Immature natural killer cell (primary cell): ENCODE data around the gene HOXD12. TPM values are rescaled to one million over a fixed set of nuclear protein-coding genes. Genes with fewer than 3 reads are reported as not detected.

Experiments
- DNase-seq, 3 donors: peaks; one replicate each; pipeline ENCODE4 v3.0.0; 2022; ENCODE audit warnings: mixed read lengths in 1 of 3
- H3K27ac Mint-ChIP-seq, 6 donors: one replicate each; pipeline ENCODE4 v1.8.0; 2020; ENCODE audit warnings: mixed read lengths in 6 of 6, mild to moderate bottlenecking in 5 of 6, inconsistent platforms in 4 of 6, moderate library complexity in 3 of 6
- H3K27me3 Mint-ChIP-seq, 3 donors: one replicate each; pipeline ENCODE4 v1.8.0; 2020 to 2021; ENCODE audit warnings: low read depth in 3 of 3, mild to moderate bottlenecking in 3 of 3, mixed read lengths in 3 of 3, moderate library complexity in 3 of 3, inconsistent platforms in 1 of 3
- H3K36me3 Mint-ChIP-seq, 3 donors: one replicate each; pipeline ENCODE4 v1.8.0; 2020; ENCODE audit warnings: mixed read lengths in 3 of 3, inconsistent platforms in 2 of 3, mild to moderate bottlenecking in 2 of 3
- H3K4me1 Mint-ChIP-seq, 2 donors: one replicate each; pipeline ENCODE4 v1.8.0; 2020; ENCODE audit warnings: inconsistent platforms in 2 of 2, mild to moderate bottlenecking in 2 of 2, mixed read lengths in 2 of 2, moderate library complexity in 1 of 2
- H3K4me3 Mint-ChIP-seq, 5 donors: one replicate each; pipeline ENCODE4 v1.8.0; 2020; ENCODE audit warnings: mild to moderate bottlenecking in 5 of 5, mixed read lengths in 5 of 5, inconsistent platforms in 3 of 5, moderate library complexity in 3 of 5
- H3K9me3 Mint-ChIP-seq, 6 donors: one replicate each; pipeline ENCODE4 v1.8.0; 2020; ENCODE audit warnings: mild to moderate bottlenecking in 6 of 6, mixed read lengths in 6 of 6, inconsistent platforms in 4 of 6, moderate library complexity in 3 of 6
- polyA plus RNA-seq, 3 donors: library from polyadenylated mRNA; unstranded; fragments of 300-500 nt; fragmentation: Illumina TruSeq; gene quantifications; one replicate each; pipeline ENCODE4 v1.2.3, GENCODE V29; 2021

Gene HOXD12
- polyA plus RNA-seq, 3 donors from 2014 or later = not detected

DNA sequence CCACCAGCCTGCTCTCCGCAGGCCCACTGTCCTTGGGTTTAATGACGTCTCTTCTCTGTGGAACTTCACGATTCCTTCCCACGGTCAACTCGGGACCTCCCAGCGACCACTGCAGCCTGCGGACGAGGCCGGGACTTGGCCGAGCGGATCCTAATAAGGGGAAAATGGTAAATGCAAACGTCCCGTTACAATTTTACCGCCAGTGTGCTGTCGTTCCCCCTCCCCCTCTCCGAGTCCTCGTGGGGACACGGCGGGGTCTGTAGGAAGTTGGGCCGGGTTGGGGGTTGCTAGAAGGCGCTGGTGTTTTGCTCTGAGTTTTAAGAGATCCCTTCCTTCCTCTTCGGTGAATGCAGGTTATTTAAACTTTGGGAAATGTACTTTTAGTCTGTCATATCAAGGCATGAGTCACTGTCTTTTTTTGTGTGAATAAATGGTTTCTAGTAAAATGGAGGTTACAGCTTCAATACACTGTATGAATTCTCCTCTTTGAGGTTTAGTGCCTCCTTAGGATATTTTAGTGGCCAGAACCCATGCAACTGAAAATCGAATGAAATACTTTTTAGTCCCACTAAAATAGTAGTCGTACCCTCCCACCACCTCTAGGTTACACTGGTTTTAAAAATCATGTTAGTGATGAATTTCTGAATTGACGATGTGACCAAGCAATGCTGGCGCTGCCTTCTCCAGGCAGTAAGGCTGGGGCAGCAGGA, 9.8 kb downstream of the HOXD12 start:
- peaks cover 0 to 17% (median under 1%) of the 10 kb centered on the region in 6 donors for H3K9me3 Mint-ChIP-seq
- peaks cover 0 to 10% (median 0%) of the 10 kb centered on the region in 3 donors for H3K36me3 Mint-ChIP-seq
- peaks cover 13 to 19% of the 10 kb centered on the region in 2 donors for H3K4me1 Mint-ChIP-seq
- H3K27ac Mint-ChIP-seq = peak overlapping the region in 1 of 6 donors; percentile 47
- H3K4me3 Mint-ChIP-seq = peak overlapping the region in 2 of 5 donors; percentile 34 to 50
- DNase-seq = no peak
- H3K27me3 Mint-ChIP-seq = peaks cover 56 to 84% (median 76%) of the 10 kb centered on the region in 3 donors

DNA sequence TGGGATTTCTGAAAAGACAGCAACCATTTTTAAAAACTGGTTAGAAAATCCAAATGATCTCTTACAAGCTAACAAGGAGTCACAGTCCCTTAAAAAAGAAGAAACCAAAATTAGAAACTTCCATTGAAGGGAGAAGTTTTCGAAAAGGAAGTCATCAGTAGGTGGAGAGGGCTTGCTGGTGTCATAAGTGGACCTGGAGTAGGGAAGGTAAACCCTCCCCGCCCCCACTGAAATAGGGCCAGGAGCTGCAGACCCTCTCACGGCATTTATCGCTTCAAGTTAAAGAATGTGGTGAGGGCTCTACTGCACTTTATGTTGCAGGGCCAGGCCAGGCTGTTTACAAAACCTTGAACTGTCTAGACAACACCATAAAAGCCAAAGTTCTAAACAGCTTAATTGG, 10.4 kb downstream of the HOXD12 start:
- Mint-ChIP-seq H3K9me3 (peaks cover 0 to 17% (median under 1%) of the 10 kb centered on the region in 6 donors), H3K27ac (peak overlapping the region in 1 of 6 donors; percentile 47), H3K27me3 (peaks cover 52 to 81% (median 81%) of the 10 kb centered on the region in 3 donors), H3K4me3 (no peak overlapping the region), H3K4me1 (peaks cover 13 to 19% of the 10 kb centered on the region in 2 donors), H3K36me3 (peaks cover 0 to 10% (median 0%) of the 10 kb centered on the region in 3 donors)
- no peak for DNase-seq

- no peak for DNase-seq
- peaks cover 0 to 10% (median 0%) of the 10 kb centered on the region in 3 donors for H3K36me3 Mint-ChIP-seq
- H3K27ac Mint-ChIP-seq = peak overlapping the region in 1 of 6 donors; percentile 58
- peaks cover 47 to 80% (median 79%) of the 10 kb centered on the region in 3 donors for H3K27me3 Mint-ChIP-seq
- H3K4me1 Mint-ChIP-seq = peaks cover 13 to 19% of the 10 kb centered on the region in 2 donors
- peaks cover 0 to 21% (median under 1%) of the 10 kb centered on the region in 6 donors for H3K9me3 Mint-ChIP-seq
- H3K4me3 Mint-ChIP-seq = no peak overlapping the region
These were observed 11.1 kb downstream of the HOXD12 start for GRCh38 chr2:176110415-176111308.

DNA sequence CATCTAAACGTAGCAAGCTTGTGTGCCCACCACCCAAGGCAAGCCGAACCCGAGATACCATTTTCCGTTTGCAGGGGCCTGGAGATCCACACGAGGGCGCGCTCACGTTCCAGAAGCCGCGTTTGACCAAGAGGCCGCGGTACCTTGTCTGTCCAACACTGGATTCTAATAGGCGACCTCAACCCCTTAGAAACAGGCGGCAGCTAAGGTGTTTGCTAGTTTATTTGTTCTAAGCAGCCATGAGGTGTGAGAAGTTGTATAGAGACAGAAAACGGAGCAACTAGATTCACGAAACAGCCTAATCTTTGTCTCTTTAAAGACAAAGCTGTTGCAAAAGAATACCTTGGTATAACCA, 11.7 kb downstream of the HOXD12 start:
- H3K36me3 Mint-ChIP-seq = peaks cover 0 to 6% (median 0%) of the 10 kb centered on the region in 3 donors
- H3K27ac Mint-ChIP-seq = peak overlapping the region in 1 of 6 donors; percentile 58
- no peak overlapping the region for H3K4me3 Mint-ChIP-seq
- peaks cover 46 to 79% (median 75%) of the 10 kb centered on the region in 3 donors for H3K27me3 Mint-ChIP-seq
- peaks cover 0 to 16% (median under 1%) of the 10 kb centered on the region in 6 donors for H3K9me3 Mint-ChIP-seq
- no peak for DNase-seq
- H3K4me1 Mint-ChIP-seq = peaks cover 9 to 13% of the 10 kb centered on the region in 2 donors

- Mint-ChIP-seq H3K4me3 (no peak overlapping the region), H3K4me1 (peaks cover 7 to 11% of the 10 kb centered on the region in 2 donors), H3K9me3 (peaks cover 0 to 17% (median 2%) of the 10 kb centered on the region in 6 donors), H3K27me3 (peaks cover 46 to 82% (median 75%) of the 10 kb centered on the region in 3 donors), H3K27ac (no peak overlapping the region), H3K36me3 (peaks cover 0 to 4% (median 2%) of the 10 kb centered on the region in 3 donors)
- DNase-seq = no peak
These were observed 12.3 kb downstream of the HOXD12 start for GRCh38 chr2:176111846-176112374.

DNA sequence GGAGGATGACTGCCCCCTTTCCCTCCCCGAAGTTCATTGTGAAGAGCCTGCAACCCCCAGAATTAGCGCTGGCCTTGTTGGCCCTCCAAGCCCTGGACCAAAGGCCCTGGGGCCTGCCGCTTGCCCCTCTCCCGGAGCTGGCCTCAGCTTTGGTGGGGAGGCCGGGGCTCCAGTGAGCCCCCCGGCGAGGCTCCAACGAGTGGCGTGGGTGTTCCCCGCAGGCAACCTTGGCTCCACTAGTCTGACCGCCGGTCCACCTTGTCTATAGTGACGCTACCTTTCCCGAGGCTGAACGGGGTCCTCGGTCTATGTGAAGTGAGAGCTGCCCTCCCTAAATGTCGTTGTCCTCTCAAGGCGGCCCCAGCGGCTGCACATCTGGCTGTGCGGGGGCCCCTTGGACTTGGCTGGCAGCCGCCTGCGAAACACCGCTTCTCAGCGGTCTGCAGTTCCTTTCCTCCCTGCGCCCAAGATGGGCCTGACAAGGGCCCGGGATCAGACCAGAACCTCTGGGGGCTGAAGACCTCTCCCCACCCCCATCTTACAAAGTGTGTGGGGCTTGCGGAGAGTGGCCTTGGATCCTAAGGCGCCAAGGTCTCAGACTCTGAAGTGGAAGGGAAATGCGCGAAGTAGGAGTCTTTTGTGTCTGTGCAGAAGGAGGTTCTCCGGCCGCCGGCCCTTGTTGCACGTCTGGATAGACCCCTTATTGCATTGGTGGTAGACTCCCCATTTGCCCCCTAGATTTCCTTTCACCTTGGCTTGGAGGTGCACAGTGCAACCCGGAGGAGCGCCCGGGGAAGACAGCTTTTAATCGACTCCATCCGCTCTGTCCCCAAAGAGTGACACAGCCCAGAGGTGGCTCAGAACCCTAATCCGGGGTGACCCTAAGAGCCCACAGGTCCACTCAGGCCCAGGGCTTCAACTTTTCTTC, 13.0 kb downstream of the HOXD12 start:
- H3K4me3 Mint-ChIP-seq = no peak overlapping the region
- peak overlapping the region in 1 of 6 donors; percentile 17 for H3K27ac Mint-ChIP-seq

DNA sequence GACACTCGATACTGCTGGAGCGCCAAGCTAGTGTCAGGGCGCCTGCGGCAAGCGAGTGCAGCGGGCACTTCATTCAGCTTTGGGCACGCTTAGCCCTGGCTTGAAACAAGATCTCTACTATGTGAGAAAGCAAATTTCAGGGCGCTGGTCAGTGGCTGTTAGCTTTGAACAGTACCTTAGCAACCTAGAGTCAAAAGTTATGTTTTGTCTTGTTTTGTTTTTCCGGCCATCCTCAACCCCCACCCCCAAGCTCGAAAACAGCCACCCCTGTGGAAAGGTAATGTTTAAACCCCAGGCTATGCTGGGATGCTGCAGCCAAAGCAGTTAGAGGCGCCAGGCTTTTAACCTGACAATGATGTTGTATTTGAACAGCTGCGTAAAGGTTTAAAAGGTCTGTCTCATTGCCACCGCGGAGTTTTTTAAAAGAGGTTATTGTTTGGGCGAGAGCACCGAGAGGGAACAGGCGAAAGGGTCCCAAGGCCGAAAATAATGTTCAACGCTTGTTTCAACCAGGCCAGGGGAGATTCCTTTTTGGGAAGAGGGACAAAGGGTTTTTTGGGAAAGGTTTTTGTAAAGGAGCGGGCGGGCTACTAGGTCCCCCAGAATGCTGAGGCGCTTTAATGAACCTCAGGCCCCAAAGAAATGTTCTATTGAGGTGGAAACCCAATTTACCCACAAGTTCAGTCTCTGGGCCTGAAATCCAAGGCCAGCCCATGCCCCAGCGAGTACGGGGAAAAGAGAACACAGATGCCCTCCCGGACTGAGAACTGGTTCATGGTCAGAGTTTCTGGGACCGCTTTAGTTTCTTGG, 14.7 kb downstream of the HOXD12 start:
- Mint-ChIP-seq H3K27ac (no peak overlapping the region), H3K9me3 (peaks cover 0 to 29% (median 5%) of the 10 kb centered on the region in 6 donors), H3K4me1 (peaks cover 5 to 9% of the 10 kb centered on the region in 2 donors), H3K36me3 (peaks cover 0 to 11% (median 6%) of the 10 kb centered on the region in 3 donors), H3K27me3 (peaks cover 49 to 86% (median 75%) of the 10 kb centered on the region in 3 donors), H3K4me3 (no peak overlapping the region)
- DNase-seq = no peak

More for the DNA sequence above, 13.0 kb downstream of the HOXD12 start:
- peaks cover 0 to 4% (median 4%) of the 10 kb centered on the region in 3 donors for H3K36me3 Mint-ChIP-seq
- peaks cover 0 to 20% (median 2%) of the 10 kb centered on the region in 6 donors for H3K9me3 Mint-ChIP-seq
- peaks cover 5 to 11% of the 10 kb centered on the region in 2 donors for H3K4me1 Mint-ChIP-seq
- H3K27me3 Mint-ChIP-seq = peaks cover 47 to 82% (median 73%) of the 10 kb centered on the region in 3 donors
- DNase-seq = no peak

DNA sequence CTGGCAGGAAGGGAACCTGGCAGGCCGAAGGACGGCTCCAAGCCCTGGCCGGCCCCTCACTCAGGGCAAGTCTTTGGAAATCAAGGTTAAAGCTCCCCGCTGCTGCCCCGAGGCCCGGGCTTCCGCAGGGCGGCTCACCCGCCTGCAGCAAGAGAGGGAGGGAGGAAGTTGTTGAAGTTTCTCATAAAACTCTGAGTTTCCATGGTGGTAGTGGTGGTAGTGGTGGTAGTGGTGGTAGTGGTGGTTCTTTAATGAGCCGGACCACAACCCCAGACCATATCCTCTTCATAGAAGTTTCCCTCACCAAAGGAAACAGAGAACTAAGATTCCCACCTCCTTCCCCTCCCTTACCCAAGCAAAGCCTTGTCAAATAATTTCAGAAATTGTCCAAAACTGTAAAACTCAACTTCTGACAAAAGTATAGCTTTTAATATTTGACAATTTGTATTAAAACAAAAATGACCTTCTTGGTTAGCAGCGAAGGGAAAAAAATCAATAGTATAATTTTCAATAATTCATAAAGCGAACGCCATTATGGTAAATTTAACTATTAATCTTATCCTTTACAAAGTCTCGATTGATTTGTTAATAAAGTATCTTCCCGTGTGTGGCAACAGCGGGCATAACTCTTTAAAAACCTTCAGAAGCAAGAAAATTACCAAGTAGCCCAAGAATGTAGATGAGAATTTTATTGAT, 15.5 kb downstream of the HOXD12 start:
- Mint-ChIP-seq H3K27me3 (peaks cover 45 to 83% (median 72%) of the 10 kb centered on the region in 3 donors), H3K4me3 (no peak overlapping the region), H3K27ac (no peak overlapping the region), H3K9me3 (peaks cover 3 to 27% (median 5%) of the 10 kb centered on the region in 6 donors), H3K36me3 (peaks cover 0 to 9% (median 6%) of the 10 kb centered on the region in 3 donors), H3K4me1 (peaks cover 4 to 6% of the 10 kb centered on the region in 2 donors)
- no peak for DNase-seq

DNA sequence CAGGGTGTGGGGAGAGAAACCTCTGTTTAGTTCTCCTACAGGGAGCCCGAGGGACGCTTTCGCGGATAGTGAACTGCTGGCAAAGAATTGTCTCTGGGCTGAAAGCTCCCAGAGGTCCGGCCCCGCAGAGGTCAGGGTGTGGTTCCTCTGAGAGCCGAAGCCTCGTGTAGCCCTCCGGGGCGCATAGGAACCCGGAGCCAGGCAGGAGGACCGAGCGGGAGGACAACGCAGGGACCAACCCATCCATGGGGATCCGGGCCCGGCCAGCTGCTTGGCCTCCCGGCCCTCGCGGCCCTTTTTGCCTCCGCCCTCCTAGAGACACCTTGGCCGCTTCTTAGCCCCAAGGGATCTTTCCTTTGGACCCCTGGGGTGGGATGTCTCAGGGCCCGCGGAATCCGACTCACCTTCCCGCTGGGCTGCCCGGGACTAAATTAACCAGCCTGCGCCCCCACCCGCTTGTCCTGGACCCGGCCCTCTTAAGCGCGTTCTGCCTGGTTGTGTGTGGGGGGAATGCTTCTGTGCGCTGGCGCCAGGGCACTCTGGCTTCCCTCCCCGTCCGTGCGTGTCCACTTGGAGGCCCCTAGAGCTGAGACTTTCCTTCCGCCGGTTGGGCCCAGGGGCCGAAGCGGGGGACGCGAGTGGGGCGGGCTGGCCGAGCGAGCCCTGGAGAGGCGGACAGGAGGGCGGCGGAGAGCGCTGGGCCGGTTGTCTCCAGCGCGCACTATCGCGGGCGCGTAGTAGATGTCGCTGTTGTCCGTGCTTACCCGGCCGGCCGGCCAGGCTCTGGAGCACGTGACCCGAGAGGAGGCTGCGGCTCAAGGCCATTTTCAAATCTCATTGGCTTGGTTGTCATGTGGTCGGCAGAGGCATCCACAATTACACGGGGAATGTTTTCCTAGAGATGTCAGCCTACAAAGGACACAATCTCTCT, 16.6 kb downstream of the HOXD12 start, which contains the start of gene HOXD10:
HOXD10 (plus strand) TSS at position 896 of the 931 bp plus-strand sequence. CDS start 56 bp downstream, outside the sequence.
- peaks cover 4 to 6% of the 10 kb centered on the region in 2 donors for H3K4me1 Mint-ChIP-seq
- no peak for DNase-seq
- peaks cover 0 to 9% (median 6%) of the 10 kb centered on the region in 3 donors for H3K36me3 Mint-ChIP-seq
- H3K27me3 Mint-ChIP-seq = peaks cover 47 to 82% (median 72%) of the 10 kb centered on the region in 3 donors
- no peak within 1 kb of the TSS for H3K27ac Mint-ChIP-seq
- H3K4me3 Mint-ChIP-seq = peak within 1 kb of the TSS in 1 of 5 donors; percentile 54
- H3K9me3 Mint-ChIP-seq = peaks cover 3 to 35% (median 4%) of the 10 kb centered on the region in 6 donors

- no peak overlapping the region for H3K27ac Mint-ChIP-seq
- H3K4me1 Mint-ChIP-seq = peaks cover 4 to 6% of the 10 kb centered on the region in 2 donors
- peaks cover 0 to 9% (median 6%) of the 10 kb centered on the region in 3 donors for H3K36me3 Mint-ChIP-seq
- H3K9me3 Mint-ChIP-seq = peaks cover 3 to 38% (median 4%) of the 10 kb centered on the region in 6 donors
- peaks cover 47 to 75% (median 66%) of the 10 kb centered on the region in 3 donors for H3K27me3 Mint-ChIP-seq
- H3K4me3 Mint-ChIP-seq = peak overlapping the region in 1 of 5 donors; percentile 54
- DNase-seq = no peak
These were observed 17.7 kb downstream of the HOXD12 start for GRCh38 chr2:176117162-176117822.
